HG03520 (cell line): ENCODE data around the gene SNRPD3.
"Not testable (repeated sequence)": the region's sequence is repeated elsewhere in the genome, so short reads cannot be mapped to it uniquely, and the experiment has no call there.

Experiments
- ATAC-seq: cut with Tn5 transposase; IDR thresholded peaks from one replicate; pipeline ENCODE4 v1.9.1; 2021; ENCODE audit warnings: mild to moderate bottlenecking, moderate library complexity; ENCODE audit not compliant: unreplicated experiment

SNRPD3 gene

DNA sequence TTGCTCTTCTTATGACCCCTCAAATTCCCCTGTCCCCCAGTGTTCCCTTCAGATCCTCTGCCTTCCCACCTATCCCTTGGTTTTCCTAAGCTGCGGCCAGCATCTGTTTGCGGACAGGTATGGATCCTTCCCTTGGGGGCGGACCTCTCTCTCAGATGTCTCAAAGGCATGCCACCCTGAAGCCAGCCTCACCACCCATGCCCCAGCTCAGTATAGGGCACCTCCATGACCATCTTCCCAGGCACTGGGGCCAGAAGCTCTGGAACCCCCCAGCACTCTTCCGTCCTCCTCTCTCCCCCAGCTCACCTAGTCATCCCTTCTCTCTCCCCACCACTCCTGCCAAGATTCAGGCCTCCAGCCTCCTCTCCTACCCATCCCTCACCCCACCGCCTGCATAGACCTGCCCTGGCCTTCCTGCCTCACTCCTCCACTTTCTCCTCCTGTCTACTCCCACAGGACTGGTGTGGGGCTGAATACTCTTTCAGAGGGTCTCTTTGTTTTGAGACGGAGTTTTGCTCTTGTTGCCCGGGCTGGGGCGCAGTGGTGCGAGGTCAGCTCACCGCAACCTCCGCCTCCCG is 34.9 kb downstream of the SNRPD3 start:
- no peak for ATAC-seq

GRCh38 chr22:24591286-24591830 is 35.6 kb downstream of the SNRPD3 start:
- no peak for ATAC-seq

DNA sequence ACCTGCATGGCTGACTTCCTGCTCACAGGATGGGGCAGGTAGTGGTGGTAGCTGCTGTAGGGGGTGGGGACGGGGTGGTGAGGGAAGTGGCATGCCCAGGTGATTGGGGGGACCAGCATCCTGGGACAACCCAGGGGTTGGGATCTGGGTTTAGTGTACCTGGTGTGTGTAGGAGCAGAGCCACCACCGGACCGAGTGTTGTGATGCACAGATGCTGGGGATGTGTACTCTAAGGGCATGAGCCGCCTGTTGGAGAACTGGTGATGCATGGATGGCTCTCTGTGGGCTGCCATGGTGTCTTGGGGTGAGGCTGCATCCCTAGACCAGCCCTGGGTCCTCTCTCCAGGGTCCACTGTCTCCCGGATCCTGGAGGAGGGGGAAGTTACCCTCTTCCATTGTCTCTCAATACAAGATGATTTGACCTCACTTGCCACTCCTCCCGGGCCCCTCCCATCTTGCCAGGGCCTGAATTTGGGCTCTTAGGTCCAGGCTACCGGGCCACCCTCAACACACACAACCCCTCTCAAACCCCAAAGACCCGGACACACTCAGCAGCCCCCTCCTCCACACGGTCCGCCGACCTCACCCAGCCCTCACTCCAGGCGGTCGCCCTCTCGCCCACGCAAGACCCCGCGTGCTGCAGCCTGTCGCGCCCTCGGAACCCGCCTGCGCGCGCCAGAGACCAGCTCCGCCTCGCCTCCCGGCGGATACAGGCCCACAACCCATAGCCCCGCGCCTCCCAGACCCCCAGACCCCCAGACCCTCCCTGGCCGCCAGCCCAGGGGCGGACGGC is 36.5 kb downstream of the SNRPD3 start:
- ATAC-seq = no peak

GRCh38 chr22:24592851-24593558 is 37.2 kb downstream of the SNRPD3 start, which contains the start of gene LRRC75B:
Gene LRRC75B, minus strand, starts transcription at chr22:24593073. Its CDS starts 34 bp downstream, at chr22:24593039.
- ATAC-seq = peak; percentile 71

DNA sequence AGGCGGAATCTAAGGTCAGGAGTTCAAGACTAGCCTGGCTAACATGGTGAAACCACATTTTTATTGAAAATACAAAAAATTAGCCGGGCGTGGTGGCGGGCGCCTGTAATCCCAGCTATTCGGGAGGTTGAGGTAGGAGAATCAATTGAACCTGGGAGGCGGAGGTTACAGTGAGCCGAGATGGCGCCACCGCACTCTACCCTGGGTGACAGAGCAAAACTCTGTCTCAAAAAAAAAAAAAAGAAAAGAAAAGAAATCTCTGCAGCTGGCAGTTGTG is 37.7 kb downstream of the SNRPD3 start:
- not testable (repeated sequence) for ATAC-seq

GRCh38 chr22:24593836-24594568 is 38.2 kb downstream of the SNRPD3 start:
- no peak for ATAC-seq

DNA sequence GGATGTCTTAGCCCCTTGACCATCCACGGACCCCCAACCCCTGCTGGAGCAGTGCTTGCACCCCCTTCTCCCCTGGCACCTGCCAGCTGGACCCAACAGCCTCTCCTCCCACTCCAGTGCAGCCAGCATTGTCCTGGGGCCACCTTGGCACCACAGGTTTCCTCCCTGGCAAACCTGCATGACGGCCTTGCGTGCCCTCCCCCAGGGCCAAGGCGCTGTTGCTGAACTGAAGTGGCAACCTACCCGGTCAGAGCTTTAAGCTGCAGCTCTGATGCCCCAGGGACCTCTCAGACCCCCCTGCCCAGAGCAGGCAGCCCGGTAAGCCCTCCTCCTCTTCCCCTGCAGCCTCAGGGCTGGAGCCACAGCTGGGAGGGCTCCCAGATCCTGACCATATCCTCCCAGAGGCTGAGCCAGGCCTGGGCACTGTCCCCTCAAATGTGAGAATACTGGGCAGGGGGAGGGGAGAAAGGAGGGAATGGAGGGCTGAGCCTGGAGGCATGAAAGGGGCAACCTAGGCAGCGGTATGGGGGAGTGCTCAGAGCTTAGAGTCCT is 38.8 kb downstream of the SNRPD3 start:
- no peak for ATAC-seq

- ATAC-seq = no peak
These were observed 39.4 kb downstream of the SNRPD3 start for GRCh38 chr22:24595228-24595627.

GRCh38 chr22:24595863-24596262 is 40.1 kb downstream of the SNRPD3 start:
- no peak for ATAC-seq

DNA sequence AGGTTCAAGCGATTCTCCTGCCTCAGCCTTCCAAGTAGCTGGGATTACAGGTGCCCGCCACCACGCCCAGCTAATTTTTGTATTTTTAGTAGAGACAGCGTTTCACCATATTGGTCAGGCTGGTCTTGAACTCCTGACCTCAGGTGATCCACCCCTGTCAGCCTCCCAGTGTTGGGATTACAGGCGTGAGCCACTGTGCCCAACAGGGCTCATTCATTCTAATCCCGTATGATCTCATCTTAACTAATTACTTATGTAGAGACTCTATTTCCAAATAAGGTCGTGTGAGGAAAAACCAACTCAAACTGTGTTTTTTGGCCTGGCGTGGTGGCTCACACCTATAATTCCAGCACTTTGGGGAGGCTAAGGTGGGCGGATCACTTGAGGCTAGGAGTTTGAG is 41.3 kb downstream of the SNRPD3 start:
- ATAC-seq = not testable (repeated sequence)

GRCh38 chr22:24599514-24599913 is 43.7 kb downstream of the SNRPD3 start:
- ATAC-seq = no peak

DNA sequence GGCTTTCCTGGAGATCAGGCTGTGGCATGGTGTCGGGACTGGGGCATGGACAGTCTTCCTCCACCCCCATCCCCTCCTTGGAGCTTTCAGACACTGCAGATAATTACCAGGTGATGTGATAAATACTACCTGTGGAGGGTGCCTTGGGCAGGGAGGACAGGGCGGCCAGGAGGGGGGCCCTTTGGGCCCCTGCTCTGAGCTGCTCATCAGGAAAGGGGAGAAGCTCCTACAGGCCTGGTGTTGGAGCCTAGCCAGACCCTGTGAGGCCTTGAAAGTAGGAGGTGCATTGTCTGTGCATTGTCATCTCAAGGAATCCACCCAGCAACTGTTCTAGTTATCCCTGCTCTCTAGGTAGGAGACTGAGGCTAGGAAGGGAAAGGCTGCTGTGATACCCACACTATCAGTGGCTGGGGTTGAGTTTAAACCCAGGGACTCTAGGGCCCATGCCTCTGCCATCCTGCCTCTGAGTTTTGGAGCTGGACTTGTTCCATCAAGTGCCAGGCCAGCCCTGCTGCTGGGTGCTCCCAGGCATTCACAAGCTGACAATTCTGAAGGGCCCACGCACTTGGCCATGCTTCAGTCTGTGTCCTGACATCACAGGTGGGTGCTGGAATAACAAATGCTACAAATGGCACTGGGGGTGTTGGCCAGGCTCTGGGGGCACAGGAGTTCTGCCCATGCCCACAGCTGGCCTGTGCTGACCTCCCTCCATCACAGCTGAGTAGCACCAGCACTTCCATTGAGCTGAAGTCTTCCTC is 44.3 kb downstream of the SNRPD3 start:
- not testable (repeated sequence) for ATAC-seq

- no peak for ATAC-seq
These were observed 45.7 kb downstream of the SNRPD3 start for GRCh38 chr22:24601217-24602104.

- not testable (repeated sequence) for ATAC-seq
These were observed 46.4 kb downstream of the SNRPD3 start for GRCh38 chr22:24602105-24602749.

DNA sequence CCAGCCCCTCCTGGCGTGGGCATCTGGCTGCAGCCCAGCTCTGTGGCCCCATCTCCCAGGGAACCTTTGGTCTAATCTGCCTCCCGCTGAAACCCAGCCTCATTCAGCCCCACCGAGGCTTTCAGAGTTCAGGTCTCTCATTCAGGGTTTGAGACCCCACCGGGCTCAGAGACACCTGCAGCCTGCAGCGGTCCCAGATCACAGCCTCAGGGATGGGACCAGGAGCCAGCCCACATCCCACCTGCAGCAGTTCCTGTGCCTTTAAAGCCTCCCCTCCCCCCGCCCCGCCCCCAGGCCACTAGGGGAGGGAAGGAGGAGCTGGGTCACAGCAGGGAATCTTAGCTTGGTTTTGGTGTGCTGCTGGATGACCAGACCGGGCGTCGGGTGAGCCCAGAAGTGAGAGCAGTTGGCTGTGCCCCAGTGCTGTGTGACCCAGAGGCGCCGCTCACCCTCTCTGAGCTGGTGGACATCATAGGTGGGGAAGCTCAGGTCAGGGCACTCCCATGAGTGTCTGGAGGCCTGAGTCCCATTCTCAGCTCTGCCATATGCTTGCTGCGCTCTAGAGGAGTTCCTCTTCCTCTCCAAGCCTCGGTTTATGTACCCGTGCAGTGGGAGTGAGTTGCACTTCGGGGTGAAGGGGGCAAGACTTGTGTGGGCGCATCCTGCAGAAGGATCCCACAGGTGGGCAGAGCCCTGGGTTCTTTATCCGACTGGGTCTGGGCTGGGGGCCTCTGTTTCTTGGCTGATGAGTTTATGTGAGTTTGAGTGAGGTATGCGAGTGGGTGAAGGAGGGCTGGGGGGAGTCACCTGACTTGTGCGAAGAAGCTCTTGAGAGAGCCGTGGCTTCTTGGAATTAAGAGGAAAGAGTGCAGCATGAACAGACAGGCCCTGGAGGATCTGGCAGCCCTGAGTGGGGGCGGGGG is 47.3 kb downstream of the SNRPD3 start, which contains the start of gene GGT1:
Gene GGT1, plus strand, starts transcription at position 347 of the 923 bp plus-strand sequence. CDS start 7,889 bp downstream, outside the sequence.
- ATAC-seq = not testable (repeated sequence)

- ATAC-seq = not testable (repeated sequence)
These were observed 48.2 kb downstream of the SNRPD3 start for GRCh38 chr22:24603770-24604629.
